Left ventricle myocardium inferior (tissue), 1 donor: ENCODE results near the gene SRSF4. TPM values are rescaled to one million over a fixed set of nuclear protein-coding genes. Genes with fewer than 3 reads are reported as not detected.

Source experiments
- DNase-seq: peaks from one replicate; pipeline ENCODE4 v3.0.0-alpha.2; 2020
- H3K27ac ChIP-seq: fragments of 200-600 bp; replicated peaks from 2 replicates; pipeline ENCODE4 v1.8.0; 2021
- H3K27me3 ChIP-seq: fragments of 200-600 bp; 2 replicates; pipeline ENCODE4 v1.8.0; 2021; ENCODE audit warnings: low read depth
- H3K36me3 ChIP-seq: fragments of 200-600 bp; 2 replicates; pipeline ENCODE4 v1.8.0; 2021
- H3K4me1 ChIP-seq: fragments of 200-600 bp; 2 replicates; pipeline ENCODE4 v1.8.0; 2021
- H3K4me3 ChIP-seq: fragments of 200-600 bp; 2 replicates; pipeline ENCODE4 v1.8.0; 2021; ENCODE audit warnings: mild to moderate bottlenecking, moderate library complexity
- H3K9me3 ChIP-seq: fragments of 200-600 bp; replicated peaks from 2 replicates; pipeline ENCODE4 v1.8.0; 2021
- intact Hi-C: fragments of 100-400 bp; cut with micrococcal nuclease; formaldehyde crosslinking; loops from one replicate; pipeline ENCODE4 v1.11.0; 2022
- total RNA-seq: library from RNA; stranded (reverse); fragmentation: NEBNext Ultra II Directional; extraction: Animal tissue kit (Norgen Biotek cat#: 25700); gene quantifications from one replicate; pipeline ENCODE4 v1.2.1, GENCODE V29; 2021
- TF ChIP-seq, protein P1 (sequence below): fragments of 200-600 bp; IDR thresholded peaks from 2 replicates; pipeline ENCODE4 v1.8.0; 2021; ENCODE audit warnings: antibody characterized with exemption, mild to moderate bottlenecking, borderline replicate concordance
- donor health status: DM: no; HTN: yes; CAD: no; lungs with severe emphysema.

The SRSF4 gene
- total RNA-seq, 1 donor from 2014 or later, result 51.1 TPM

DNA sequence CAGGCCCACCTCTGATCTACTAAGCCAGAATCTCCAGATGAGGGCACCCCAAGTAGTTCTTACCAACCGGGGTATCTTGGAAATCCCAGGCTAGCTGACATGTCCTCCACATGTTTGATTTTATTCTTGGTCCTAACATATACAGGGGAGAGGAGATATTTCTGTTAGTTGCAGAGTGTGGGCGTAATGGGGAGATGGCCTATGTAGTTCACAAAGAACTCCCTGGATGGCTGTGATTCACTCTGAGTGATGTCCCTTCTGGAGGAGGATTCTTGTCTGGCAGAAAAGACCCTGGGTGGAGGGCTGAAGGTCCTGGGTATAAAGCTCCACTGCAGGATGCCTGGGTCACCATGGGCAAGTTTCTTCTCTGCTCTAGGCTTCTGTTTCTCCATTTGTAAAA is 35.9 kb upstream of the SRSF4 start:
- Histone ChIP-seq H3K4me1 (peaks cover 4% of the 10 kb centered on the region), H3K27me3 (no peaks in the 10 kb centered on the region), H3K9me3 (no peaks in the 10 kb centered on the region), H3K4me3 (no peak overlapping the region), H3K36me3 (peaks cover 44% of the 10 kb centered on the region), H3K27ac (no peak overlapping the region)
- TF ChIP-seq, protein P1, sequence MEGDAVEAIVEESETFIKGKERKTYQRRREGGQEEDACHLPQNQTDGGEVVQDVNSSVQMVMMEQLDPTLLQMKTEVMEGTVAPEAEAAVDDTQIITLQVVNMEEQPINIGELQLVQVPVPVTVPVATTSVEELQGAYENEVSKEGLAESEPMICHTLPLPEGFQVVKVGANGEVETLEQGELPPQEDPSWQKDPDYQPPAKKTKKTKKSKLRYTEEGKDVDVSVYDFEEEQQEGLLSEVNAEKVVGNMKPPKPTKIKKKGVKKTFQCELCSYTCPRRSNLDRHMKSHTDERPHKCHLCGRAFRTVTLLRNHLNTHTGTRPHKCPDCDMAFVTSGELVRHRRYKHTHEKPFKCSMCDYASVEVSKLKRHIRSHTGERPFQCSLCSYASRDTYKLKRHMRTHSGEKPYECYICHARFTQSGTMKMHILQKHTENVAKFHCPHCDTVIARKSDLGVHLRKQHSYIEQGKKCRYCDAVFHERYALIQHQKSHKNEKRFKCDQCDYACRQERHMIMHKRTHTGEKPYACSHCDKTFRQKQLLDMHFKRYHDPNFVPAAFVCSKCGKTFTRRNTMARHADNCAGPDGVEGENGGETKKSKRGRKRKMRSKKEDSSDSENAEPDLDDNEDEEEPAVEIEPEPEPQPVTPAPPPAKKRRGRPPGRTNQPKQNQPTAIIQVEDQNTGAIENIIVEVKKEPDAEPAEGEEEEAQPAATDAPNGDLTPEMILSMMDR, result no peak
- DNase-seq, result no peak
- intact Hi-C loops, result no loop called here

DNA sequence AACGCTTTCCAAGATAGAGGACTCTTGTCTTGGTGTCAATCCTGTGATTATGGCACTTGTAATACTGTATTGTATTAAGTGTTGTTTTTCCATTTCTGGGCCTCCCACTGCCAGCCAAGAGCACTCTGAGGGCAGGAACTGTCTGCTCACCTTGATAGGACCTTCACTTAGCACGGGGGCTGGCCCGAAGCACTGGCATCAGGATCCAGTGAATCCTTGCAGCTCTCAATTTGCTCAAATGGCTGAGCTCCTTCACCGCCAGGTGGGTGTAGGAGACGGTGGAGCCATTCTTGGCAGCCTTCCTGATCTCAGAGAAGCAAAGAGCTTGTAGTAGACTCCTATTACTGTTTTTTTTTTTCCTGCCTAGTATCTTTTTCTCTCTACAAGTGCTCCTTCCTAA is 31.4 kb upstream of the SRSF4 start:
- DNase-seq, result no peak
- H3K9me3 ChIP-seq, result no peaks in the 10 kb centered on the region
- no peak overlapping the region for H3K27ac ChIP-seq
- TF ChIP-seq, protein P1, result no peak
- H3K36me3 ChIP-seq, result peaks cover 54% of the 10 kb centered on the region
- intact Hi-C loops, result no loop called here
- peaks cover 12% of the 10 kb centered on the region for H3K4me1 ChIP-seq
- H3K4me3 ChIP-seq, result no peak overlapping the region
- H3K27me3 ChIP-seq, result no peaks in the 10 kb centered on the region

DNA sequence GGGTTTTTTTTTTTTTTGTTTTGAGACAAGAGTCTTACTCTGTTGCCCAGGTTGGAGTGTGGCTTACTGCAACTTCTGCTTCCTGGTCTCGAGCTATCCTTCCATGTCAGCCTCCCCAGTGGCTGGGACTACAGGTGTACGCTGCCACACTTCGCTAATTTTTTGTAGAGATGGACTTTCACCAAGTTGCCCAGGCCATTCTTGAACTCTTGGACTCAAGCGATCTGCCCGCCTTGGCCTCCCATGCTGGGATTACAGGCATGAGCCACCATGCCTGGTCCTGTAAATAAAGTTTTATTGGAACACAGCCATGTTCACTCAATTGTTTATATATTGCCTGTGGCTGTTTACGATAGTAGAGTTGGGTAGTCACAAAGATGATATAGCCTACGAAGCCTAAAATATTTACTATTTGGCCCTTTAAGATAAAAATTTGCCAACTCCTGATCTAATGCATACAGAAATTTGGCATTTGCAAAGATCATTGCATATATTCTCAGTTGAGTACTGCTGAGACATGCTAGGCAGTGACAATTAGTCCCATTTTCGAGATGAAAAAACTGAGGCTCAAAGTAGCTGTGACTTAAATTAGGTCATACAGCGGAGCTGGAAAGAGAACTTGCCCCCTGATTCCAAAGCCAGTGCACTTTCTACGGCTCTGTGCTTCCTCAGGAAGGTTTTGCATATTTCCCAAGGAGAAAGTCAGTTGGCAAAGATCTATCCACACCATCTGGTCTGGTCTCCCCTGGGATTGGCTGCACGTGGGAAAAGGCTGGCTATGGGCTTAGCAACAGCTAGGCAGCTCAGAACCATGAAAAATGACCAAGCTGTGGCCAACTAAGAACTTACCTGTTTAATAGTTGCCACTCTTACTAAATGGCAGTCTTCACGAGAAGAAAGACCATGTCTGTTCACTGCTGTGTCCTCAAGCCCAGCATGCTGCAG is 29.7 kb upstream of the SRSF4 start:
- intact Hi-C loops, result no loop called here
- Histone ChIP-seq H3K9me3 (no peaks in the 10 kb centered on the region), H3K36me3 (peaks cover 58% of the 10 kb centered on the region), H3K4me3 (no peak overlapping the region), H3K27me3 (no peaks in the 10 kb centered on the region), H3K27ac (no peak overlapping the region), H3K4me1 (peaks cover 15% of the 10 kb centered on the region)
- TF ChIP-seq, protein P1, result no peak
- DNase-seq, result no peak

DNA sequence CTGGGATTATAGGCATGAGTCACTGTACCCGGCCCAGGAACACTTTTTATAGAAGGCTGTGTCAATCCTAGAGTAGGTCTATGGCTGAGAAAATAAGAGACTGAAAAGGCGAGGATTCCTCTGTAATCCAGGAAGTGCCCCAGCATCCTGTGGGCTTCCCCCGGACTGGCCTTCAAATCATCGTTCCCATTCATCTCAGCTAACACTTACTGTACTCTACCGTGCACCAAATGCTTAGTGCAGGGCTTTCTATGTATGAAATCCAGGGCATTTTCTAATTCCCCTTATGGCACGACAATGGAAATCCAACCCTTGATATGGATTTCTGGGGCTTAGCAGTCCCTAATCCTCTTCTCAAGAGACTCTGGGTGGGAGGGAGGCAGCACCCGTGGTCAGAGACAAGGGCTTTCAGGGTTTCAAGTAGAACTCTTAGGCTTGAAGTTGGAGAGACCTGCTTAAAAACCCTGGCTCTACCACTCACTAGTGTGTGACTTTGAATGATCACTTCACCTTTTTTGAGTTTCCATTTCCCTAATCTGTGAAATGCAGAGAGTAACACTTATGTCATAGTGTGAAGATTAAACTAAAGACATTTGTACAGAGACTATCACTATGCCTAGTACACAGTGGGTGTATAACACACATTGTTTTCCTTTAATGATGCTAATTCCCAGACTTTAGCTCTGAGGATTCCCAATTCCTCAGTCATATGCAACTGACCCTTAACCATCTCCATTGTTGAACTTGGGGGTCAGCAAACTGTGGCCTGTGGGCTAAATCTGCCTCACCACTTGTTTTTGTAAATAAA is 28.8 kb upstream of the SRSF4 start:
- no peaks in the 10 kb centered on the region for H3K27me3 ChIP-seq
- DNase-seq, result no peak
- peaks cover 15% of the 10 kb centered on the region for H3K4me1 ChIP-seq
- H3K4me3 ChIP-seq, result no peak overlapping the region
- intact Hi-C loops, result no loop called here
- TF ChIP-seq, protein P1, result no peak
- H3K9me3 ChIP-seq, result no peaks in the 10 kb centered on the region
- H3K36me3 ChIP-seq, result peaks cover 58% of the 10 kb centered on the region
- no peak overlapping the region for H3K27ac ChIP-seq

DNA sequence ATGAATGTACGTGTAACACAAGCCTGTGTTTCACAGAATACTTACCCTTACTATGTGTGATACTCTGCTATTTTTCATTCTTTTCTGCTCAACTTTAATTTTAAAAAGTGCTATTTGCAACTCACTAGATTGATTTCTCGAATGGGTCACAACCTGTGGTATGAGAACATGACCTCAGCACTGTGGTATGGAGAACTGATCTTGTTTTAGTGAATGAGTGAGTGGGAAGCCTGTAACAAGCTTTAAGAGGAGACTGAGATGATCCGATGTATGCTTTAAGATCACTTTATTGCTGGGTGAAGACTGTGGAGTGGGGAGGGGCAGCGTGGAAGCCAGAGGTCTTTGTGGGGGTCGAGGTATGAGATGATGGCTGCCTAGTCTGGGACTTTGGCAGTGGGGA is 27.5 kb upstream of the SRSF4 start:
- H3K4me1 ChIP-seq, result peaks cover 15% of the 10 kb centered on the region
- intact Hi-C loops, result loop anchor here (5.0 kb wide), 1 partner anchor 172 kb away; no protein-coding TSS in a partner anchor
- no peaks in the 10 kb centered on the region for H3K27me3 ChIP-seq
- no peak overlapping the region for H3K4me3 ChIP-seq
- TF ChIP-seq, protein P1, result no peak
- no peak for DNase-seq
- H3K9me3 ChIP-seq, result no peaks in the 10 kb centered on the region
- peaks cover 58% of the 10 kb centered on the region for H3K36me3 ChIP-seq
- no peak overlapping the region for H3K27ac ChIP-seq
